GM12865 (cell line): ENCODE data around the gene OARD1.

Experiments used
- DNase-seq: peaks from one replicate; pipeline ENCODE4 v3.0.0; 2010; ENCODE audit warnings: low read depth
- H3K4me3 ChIP-seq: 2 replicates; pipeline ENCODE4 v1.5.1; 2011; ENCODE audit warnings: mild to moderate bottlenecking, low read depth, low read length, control low read depth
- CTCF ChIP-seq: IDR thresholded peaks from 2 replicates; pipeline ENCODE4 v1.5.1; 2011; ENCODE audit warnings: low read length, control low read depth, low read depth, inconsistent platforms; ENCODE audit not compliant: insufficient read depth; ENCODE audit errors: missing control alignments

OARD1 gene

GRCh38 chr6:41085182-41085581, 13.0 kb upstream of the OARD1 start:
- no peak overlapping the region for H3K4me3 ChIP-seq
- DNase-seq, result no peak
- no peak for TF ChIP-seq CTCF

DNA sequence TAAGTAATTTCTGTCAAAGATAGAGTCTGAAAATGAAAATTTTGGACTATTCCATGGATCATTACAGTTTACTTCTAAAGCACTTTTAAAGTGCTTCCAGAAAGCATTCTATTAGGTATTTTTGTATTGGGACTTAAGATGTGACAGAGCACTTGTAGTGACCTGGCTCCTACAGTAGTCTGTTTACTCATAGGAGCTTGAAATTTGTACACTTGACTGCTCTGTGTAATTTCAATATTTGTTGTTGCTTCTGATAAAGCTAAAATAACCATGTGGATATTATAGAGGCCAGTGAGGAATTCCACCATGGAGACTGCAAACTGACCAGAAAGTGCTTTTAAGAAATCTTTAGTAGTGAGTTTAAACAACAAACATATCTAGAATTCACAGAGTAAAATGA, 10.9 kb upstream of the OARD1 start:
- no peak for TF ChIP-seq CTCF
- no peak for DNase-seq
- H3K4me3 ChIP-seq, result no peak overlapping the region

DNA sequence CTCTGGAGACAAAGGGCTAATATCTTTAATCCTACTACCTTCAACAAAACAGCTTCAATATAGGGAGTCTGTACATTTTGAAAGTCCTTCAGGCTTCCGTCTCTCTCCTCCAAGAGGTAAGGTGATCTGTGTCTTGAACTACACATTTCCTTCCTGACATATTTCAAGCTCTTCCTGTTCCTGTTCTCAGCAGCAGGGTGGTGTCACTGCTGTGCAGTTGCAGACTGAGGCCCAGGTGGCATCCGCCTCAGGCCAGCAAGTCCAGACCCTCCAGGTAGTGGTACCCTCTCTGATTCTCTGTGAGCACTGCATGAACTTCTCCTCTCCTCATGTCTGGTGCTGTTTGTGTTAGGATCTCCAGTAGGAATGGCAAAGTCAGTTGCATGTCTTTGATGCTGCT, 8.5 kb upstream of the OARD1 start:
- TF ChIP-seq CTCF, result no peak
- no peak for DNase-seq
- no peak overlapping the region for H3K4me3 ChIP-seq

DNA sequence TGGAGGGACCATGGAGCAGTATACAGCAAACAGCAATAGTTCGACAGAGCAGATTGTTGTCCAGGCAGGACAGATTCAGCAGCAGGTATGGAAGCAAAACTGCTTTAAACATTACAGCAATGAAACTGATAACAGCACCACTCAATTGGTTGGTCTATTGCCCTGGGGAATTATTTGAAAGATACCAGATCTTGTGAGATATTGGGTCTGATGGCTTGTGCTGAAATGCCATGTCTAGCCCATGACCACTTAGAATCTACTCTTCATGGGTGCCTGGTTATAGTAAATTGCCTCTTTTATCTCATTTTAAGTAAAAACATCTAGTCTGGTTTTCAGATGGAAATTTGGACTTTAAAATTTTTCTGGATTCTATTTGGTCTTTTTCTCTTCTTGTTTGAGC, 6.9 kb upstream of the OARD1 start:
- no peak for DNase-seq
- no peak overlapping the region for H3K4me3 ChIP-seq
- TF ChIP-seq CTCF, result no peak

GRCh38 chr6:41078101-41078500, 5.9 kb upstream of the OARD1 start:
- H3K4me3 ChIP-seq, result no peak overlapping the region
- no peak for DNase-seq
- no peak for TF ChIP-seq CTCF

DNA sequence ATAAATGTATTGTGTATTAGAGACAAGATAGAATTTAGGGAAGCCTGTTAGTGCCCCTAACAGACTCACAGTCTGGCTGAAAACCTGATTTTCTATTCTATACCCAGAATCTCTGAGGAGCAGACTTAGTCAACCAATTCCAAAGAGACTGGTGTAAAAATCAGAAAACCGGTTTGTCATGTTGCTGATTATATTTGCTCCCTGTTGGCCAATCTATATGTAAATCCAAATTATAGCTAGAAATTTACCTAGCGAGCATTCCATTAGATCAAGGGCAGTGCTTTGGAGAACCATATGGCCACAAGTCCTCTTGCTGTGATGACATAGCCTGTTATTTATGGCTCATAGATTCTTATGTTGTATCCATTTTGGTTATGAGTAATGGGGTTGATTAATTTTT, 5.4 kb upstream of the OARD1 start:
- no peak overlapping the region for H3K4me3 ChIP-seq
- no peak for TF ChIP-seq CTCF
- no peak for DNase-seq
